WTC11 (cell line): ENCODE results near the gene NLGN1. TPM values are rescaled to one million over a fixed set of nuclear protein-coding genes. Genes with fewer than 3 reads are reported as not detected.

Experiments used
- ATAC-seq: fragments of 200-7000 bp; cut with Tn5 transposase; 2 replicates; pipeline ENCODE4 v1.10.0; 2021; ENCODE audit warnings: mild to moderate bottlenecking, moderate library complexity
- Bru-seq: library from RNA; stranded (reverse); fragments of 400-500 nt; gene quantifications from one replicate; lab custom pipeline; 2021; lab: Mats Ljungman, UMichigan
- CTCF ChIA-PET: fragments of 300-600 bp; sonication (Branson Sonifier 250); formaldehyde crosslinking; loops from one replicate; lab custom pipeline; 2021; ENCODE audit warnings: antibody characterized with exemption; lab: Charles Lee
- POLR2A ChIA-PET: fragments of 350-600 bp; sonication (Branson Sonifier 250); formaldehyde crosslinking; loops from one replicate; lab custom pipeline; 2021; ENCODE audit warnings: antibody characterized with exemption; lab: Charles Lee
- DNase-seq: peaks from one replicate; pipeline ENCODE4 v3.0.0; 2021; ENCODE audit warnings: low spot score
- H3K27ac Mint-ChIP-seq: 2 replicates; pipeline ENCODE4 v1.8.0; 2021; ENCODE audit warnings: mixed read lengths
- H3K27me3 Mint-ChIP-seq: 2 replicates; pipeline ENCODE4 v1.8.0; 2021; ENCODE audit warnings: low read depth, mild to moderate bottlenecking, moderate library complexity, mixed read lengths
- H3K36me3 Mint-ChIP-seq: 2 replicates; pipeline ENCODE4 v1.8.0; 2021; ENCODE audit warnings: mixed read lengths
- H3K4me1 Mint-ChIP-seq: 2 replicates; pipeline ENCODE4 v1.8.0; 2022; ENCODE audit warnings: mixed read lengths
- H3K4me3 Mint-ChIP-seq: 2 replicates; pipeline ENCODE4 v1.8.0; 2021; ENCODE audit warnings: mild to moderate bottlenecking, moderate library complexity, mixed read lengths
- H3K9me3 Mint-ChIP-seq: 2 replicates; pipeline ENCODE4 v1.8.0; 2021; ENCODE audit warnings: mixed read lengths
- ATF6 ChIP-seq: sonication (generic); formaldehyde crosslinking; IDR thresholded peaks from 2 replicates; pipeline ENCODE4 v1.8.1; 2023; ENCODE audit warnings: mild to moderate bottlenecking, missing genetic modification reagents
- ETV6 ChIP-seq: sonication (generic); formaldehyde crosslinking; IDR thresholded peaks from 2 replicates; pipeline ENCODE4 v1.8.1; 2022; ENCODE audit warnings: mild to moderate bottlenecking, missing genetic modification reagents
- HMGXB4 ChIP-seq: sonication (generic); formaldehyde crosslinking; IDR thresholded peaks from 2 replicates; pipeline ENCODE4 v1.8.1; 2023; ENCODE audit warnings: mild to moderate bottlenecking, moderate library complexity, missing genetic modification reagents
- RORB ChIP-seq: fragments of 250-450 bp; sonication (Bioruptor Pico); IDR thresholded peaks from 2 replicates; pipeline ENCODE4 v1.9.0; 2021; ENCODE audit warnings: mild to moderate bottlenecking
- TEAD1 ChIP-seq: sonication (generic); formaldehyde crosslinking; IDR thresholded peaks from 2 replicates; pipeline ENCODE4 v1.8.0; 2022; ENCODE audit warnings: mild to moderate bottlenecking, missing genetic modification reagents
- TEAD4 ChIP-seq: sonication (generic); formaldehyde crosslinking; IDR thresholded peaks from 2 replicates; pipeline ENCODE4 v1.8.0; 2022; ENCODE audit warnings: mild to moderate bottlenecking, missing genetic modification reagents
- ZNF138 ChIP-seq: sonication (generic); formaldehyde crosslinking; conservative IDR thresholded peaks from 2 replicates; pipeline ENCODE4 v1.8.1; 2022; ENCODE audit warnings: mild to moderate bottlenecking, moderate library complexity, missing genetic modification reagents
- ZNF219 ChIP-seq: sonication (generic); formaldehyde crosslinking; IDR thresholded peaks from 2 replicates; pipeline ENCODE4 v1.8.0; 2023; ENCODE audit warnings: missing genetic modification reagents, mild to moderate bottlenecking, borderline replicate concordance
- ZNF416 ChIP-seq: fragments of 250-450 bp; sonication (Bioruptor Pico); IDR thresholded peaks from 2 replicates; pipeline ENCODE4 v1.9.0; 2021; ENCODE audit warnings: mild to moderate bottlenecking, inconsistent platforms
- long read RNA-seq, 3 experiments: library from RNA in 1 of 3; library from capped mRNA in 1 of 3; library from polyadenylated mRNA in 1 of 3; unstranded in 2 of 3; stranded (forward) in 1 of 3; transcript quantifications; one replicate each; pipeline ENCODE4 v2.0.0, GENCODE V29; 2021
- total RNA-seq: library from RNA; stranded (reverse); gene quantifications from 3 replicates; pipeline ENCODE4 v1.2.3, GENCODE V29; 2021
- TF ChIP-seq, protein P1 (sequence below): fragments of 250-450 bp; sonication (Bioruptor Pico); IDR thresholded peaks from 2 replicates; pipeline ENCODE4 v1.9.0; 2021; ENCODE audit warnings: moderate library complexity, mild to moderate bottlenecking, inconsistent platforms, borderline replicate concordance
- TF ChIP-seq, protein P2 (sequence below): fragments of 250-450 bp; sonication (Bioruptor Pico); IDR thresholded peaks from 2 replicates; pipeline ENCODE4 v2.1.2; 2022; ENCODE audit warnings: mild to moderate bottlenecking, moderate library complexity
- TF ChIP-seq, protein P3 (sequence below): sonication (generic); formaldehyde crosslinking; IDR thresholded peaks from 2 replicates; pipeline ENCODE4 v1.8.0; 2022; ENCODE audit warnings: mild to moderate bottlenecking, missing genetic modification reagents
- TF ChIP-seq, protein P4 (sequence below): fragments of 250-450 bp; sonication (Bioruptor Pico); IDR thresholded peaks from 2 replicates; pipeline ENCODE4 v1.8.0; 2021; ENCODE audit warnings: mild to moderate bottlenecking

NLGN1 gene
- total RNA-seq (12.4 to 16.5 TPM (median 15.7 TPM) in 3 replicates), Bru-seq, nascent RNA (percentile 62 among the genes with signal in this experiment)
- long read RNA-seq, experiment 1, partial matches to known transcripts, result 0 of 25 reads
- long read RNA-seq, experiment 1, other reads (novel, unspliced or antisense), result 25 of 25 reads
- long read RNA-seq, experiment 2, partial matches to known transcripts, result 8 of 10 reads
- long read RNA-seq, experiment 2, other reads (novel, unspliced or antisense), result 1 of 10 reads
- long read RNA-seq, experiment 3, partial matches to known transcripts, result 0 of 1 reads
- long read RNA-seq, experiment 3, other reads (novel, unspliced or antisense), result 1 of 1 reads

DNA sequence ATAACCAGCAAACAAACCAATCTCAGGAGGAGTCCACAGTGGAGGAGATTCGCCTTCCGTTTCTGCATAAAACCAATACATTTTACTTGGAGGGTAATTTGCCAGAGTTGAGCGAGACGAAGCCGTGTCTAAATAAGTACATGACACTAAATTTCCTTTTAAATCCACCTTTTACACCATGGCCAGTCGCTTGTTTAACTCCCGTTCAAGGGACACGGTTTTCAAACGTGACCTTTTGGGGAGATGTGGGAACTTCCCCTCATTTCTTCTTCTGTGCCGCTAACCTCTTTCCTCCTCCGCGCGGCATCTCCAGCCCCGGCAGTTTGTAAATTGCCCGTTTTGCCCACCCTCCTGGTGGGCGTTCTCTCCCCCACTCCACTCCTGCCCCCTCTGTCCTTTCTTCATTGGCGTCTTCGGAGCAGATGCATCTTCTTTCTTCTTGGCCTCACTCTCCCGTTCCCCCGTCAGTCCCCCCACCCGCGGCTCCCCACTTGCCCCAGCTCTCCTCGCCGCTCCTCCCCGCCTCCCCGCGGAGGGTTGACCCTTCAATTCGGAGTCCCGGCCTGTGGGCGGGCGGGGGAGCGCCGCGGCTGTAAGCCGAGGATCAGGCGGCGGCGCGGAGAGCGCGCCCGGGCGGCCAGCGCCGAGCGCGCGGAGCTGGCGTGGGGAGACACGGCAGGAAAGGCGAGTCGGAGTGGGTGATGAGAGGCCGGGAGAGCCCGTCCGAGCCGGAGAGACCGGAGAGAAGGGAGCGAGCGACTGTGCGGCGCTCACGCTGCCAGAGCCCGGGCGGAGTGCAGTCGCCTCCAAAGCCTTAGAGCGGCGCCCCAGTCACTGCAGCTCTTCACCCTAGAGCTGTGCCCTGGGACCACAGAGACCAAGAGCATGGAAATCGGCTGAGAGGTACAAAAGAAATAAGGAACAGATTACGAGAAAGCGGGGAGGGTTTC, at the start of gene NLGN1:
NLGN1 (plus strand) TSS at position 584 of the 950 bp plus-strand sequence.
- ATAC-seq (peak; percentile 77), DNase-seq (peak; percentile 75)
- TF ChIP-seq HMGXB4 (CRISPR knock-in tag) (peak; percentile 95), TEAD4 (CRISPR knock-in tag) (peak; percentile 46; the same call in 1 of the 2 replicates), RORB (CRISPR knock-in tag) (no peak), ETV6 (CRISPR knock-in tag) (no peak; the same call in 1 of the 2 replicates), ZNF219 (peak; percentile 71; the same call in 1 of the 2 replicates), ATF6 (CRISPR knock-in tag) (no peak), ZNF416 (CRISPR knock-in tag) (no peak), ZNF138 (CRISPR knock-in tag) (0 out of 2 replicates have a peak, but pooled peaks have one; percentile 29), TEAD1 (0 out of 2 replicates have a peak, but pooled peaks have one; percentile 60)
- TF ChIP-seq, protein P1, sequence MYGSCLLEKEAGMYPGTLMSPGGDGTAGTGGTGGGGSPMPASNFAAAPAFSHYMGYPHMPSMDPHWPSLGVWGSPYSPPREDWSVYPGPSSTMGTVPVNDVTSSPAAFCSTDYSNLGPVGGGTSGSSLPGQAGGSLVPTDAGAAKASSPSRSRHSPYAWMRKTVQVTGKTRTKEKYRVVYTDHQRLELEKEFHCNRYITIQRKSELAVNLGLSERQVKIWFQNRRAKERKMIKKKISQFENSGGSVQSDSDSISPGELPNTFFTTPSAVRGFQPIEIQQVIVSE (CRISPR knock-in tag), result no peak
- TF ChIP-seq, protein P2, sequence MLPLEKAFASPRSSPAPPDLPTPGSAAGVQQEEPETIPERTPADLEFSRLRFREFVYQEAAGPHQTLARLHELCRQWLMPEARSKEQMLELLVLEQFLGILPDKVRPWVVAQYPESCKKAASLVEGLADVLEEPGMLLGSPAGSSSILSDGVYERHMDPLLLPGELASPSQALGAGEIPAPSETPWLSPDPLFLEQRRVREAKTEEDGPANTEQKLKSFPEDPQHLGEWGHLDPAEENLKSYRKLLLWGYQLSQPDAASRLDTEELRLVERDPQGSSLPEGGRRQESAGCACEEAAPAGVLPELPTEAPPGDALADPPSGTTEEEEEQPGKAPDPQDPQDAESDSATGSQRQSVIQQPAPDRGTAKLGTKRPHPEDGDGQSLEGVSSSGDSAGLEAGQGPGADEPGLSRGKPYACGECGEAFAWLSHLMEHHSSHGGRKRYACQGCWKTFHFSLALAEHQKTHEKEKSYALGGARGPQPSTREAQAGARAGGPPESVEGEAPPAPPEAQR (CRISPR knock-in tag), result no peak
- TF ChIP-seq, protein P3, sequence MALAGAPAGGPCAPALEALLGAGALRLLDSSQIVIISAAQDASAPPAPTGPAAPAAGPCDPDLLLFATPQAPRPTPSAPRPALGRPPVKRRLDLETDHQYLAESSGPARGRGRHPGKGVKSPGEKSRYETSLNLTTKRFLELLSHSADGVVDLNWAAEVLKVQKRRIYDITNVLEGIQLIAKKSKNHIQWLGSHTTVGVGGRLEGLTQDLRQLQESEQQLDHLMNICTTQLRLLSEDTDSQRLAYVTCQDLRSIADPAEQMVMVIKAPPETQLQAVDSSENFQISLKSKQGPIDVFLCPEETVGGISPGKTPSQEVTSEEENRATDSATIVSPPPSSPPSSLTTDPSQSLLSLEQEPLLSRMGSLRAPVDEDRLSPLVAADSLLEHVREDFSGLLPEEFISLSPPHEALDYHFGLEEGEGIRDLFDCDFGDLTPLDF (CRISPR knock-in tag), result no peak
- TF ChIP-seq, protein P4, sequence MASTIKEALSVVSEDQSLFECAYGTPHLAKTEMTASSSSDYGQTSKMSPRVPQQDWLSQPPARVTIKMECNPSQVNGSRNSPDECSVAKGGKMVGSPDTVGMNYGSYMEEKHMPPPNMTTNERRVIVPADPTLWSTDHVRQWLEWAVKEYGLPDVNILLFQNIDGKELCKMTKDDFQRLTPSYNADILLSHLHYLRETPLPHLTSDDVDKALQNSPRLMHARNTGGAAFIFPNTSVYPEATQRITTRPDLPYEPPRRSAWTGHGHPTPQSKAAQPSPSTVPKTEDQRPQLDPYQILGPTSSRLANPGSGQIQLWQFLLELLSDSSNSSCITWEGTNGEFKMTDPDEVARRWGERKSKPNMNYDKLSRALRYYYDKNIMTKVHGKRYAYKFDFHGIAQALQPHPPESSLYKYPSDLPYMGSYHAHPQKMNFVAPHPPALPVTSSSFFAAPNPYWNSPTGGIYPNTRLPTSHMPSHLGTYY, result 0 out of 2 replicates have a peak, but pooled peaks have one; percentile 18
- Mint-ChIP-seq H3K27ac (peak within 1 kb of the TSS; percentile 42; the same call in 1 of the 2 replicates), H3K36me3 (no peaks in the 10 kb centered on the region), H3K4me1 (peaks cover 37% of the 10 kb centered on the region), H3K27me3 (peaks cover 9% of the 10 kb centered on the region), H3K4me3 (peak within 1 kb of the TSS; percentile 98), H3K9me3 (no peaks in the 10 kb centered on the region)
- ChIA-PET POLR2A (interaction anchor here (1.1 kb wide), 1 partner anchor 188 kb away, joined by 7 read pairs; no protein-coding TSS in a partner anchor), CTCF (interaction anchor here (0.7 to 2.7 kb wide), 5 partner anchors 14 to 368 kb away, joined by 3 to 13 read pairs (median 3); no protein-coding TSS in a partner anchor)
